Common myeloid progenitor, CD34-positive (primary cell): ENCODE data around the gene PCDHB13.
"Not testable (repeated sequence)": the region's sequence is repeated elsewhere in the genome, so short reads cannot be mapped to it uniquely, and the experiment has no call there.

Experiments
- CTCF ChIA-PET: fragments of 350-600 bp; sonication (Branson Sonifier 250); formaldehyde crosslinking; loops from one replicate; lab custom pipeline; 2021; ENCODE audit warnings: antibody characterized with exemption; lab: Charles Lee
- POLR2A ChIA-PET: fragments of 350-600 bp; sonication (Branson Sonifier 250); formaldehyde crosslinking; loops from one replicate; lab custom pipeline; 2021; ENCODE audit warnings: antibody characterized with exemption; lab: Charles Lee
- DNase-seq, 3 donors: peaks; one replicate each; pipeline versions ENCODE4 v3.0.0 to v3.0.0-alpha.2; 2013
- H3K27ac ChIP-seq, 2 experiments: 1 replicate in 1 of 2; 2 replicates in 1 of 2; pipeline ENCODE4 v1.7.0; 2013; ENCODE audit warnings: inconsistent platforms in 2 of 2, low read length in 2 of 2, mild to moderate bottlenecking in 2 of 2, low read depth in 1 of 2, moderate library complexity in 1 of 2; ENCODE audit not compliant: severe bottlenecking in 2 of 2, insufficient read depth in 1 of 2, poor library complexity in 1 of 2
- H3K27me3 ChIP-seq, 5 experiments: replicated peaks in 2 of 5; 1 replicate in 3 of 5; 2 replicates in 2 of 5; pipeline versions ENCODE4 v1.6.1 to v1.7.0; 2013; ENCODE audit warnings: low read length in 4 of 5, mild to moderate bottlenecking in 2 of 5, moderate library complexity in 2 of 5, inconsistent platforms in 1 of 5; ENCODE audit not compliant: insufficient read depth in 5 of 5, control insufficient read depth in 4 of 5
- H3K36me3 ChIP-seq, 4 experiments: 1 replicate in 2 of 4; 2 replicates in 2 of 4; pipeline versions ENCODE4 v1.6.1 to v1.7.0; 2013; ENCODE audit warnings: low read length in 3 of 4, control low read depth in 1 of 4, mild to moderate bottlenecking in 1 of 4; ENCODE audit not compliant: control insufficient read depth in 4 of 4, insufficient read depth in 4 of 4
- H3K4me1 ChIP-seq, 4 experiments: 1 replicate in 3 of 4; 2 replicates in 1 of 4; pipeline versions ENCODE4 v1.6.1 to v1.7.1; 2013; ENCODE audit warnings: low read length in 3 of 4, mild to moderate bottlenecking in 3 of 4, control low read depth in 1 of 4, inconsistent platforms in 1 of 4, moderate library complexity in 1 of 4; ENCODE audit not compliant: control insufficient read depth in 4 of 4, insufficient read depth in 4 of 4; ENCODE audit errors: control extremely low read depth in 1 of 4
- H3K4me3 ChIP-seq, 7 experiments: 1 replicate in 4 of 7; 2 replicates in 3 of 7; pipeline versions ENCODE4 v1.5.1 to v1.7.0; 2013; ENCODE audit warnings: mild to moderate bottlenecking in 7 of 7, low read length in 6 of 7, moderate library complexity in 6 of 7, inconsistent platforms in 2 of 7, low read depth in 2 of 7, control low read depth in 1 of 7; ENCODE audit not compliant: insufficient read depth in 4 of 7, control insufficient read depth in 1 of 7; ENCODE audit errors: extremely low read depth in 1 of 7
- H3K9me3 ChIP-seq, 5 experiments: 1 replicate in 4 of 5; 2 replicates in 1 of 5; pipeline versions ENCODE4 v1.6.1 to v1.7.1; 2013; ENCODE audit warnings: low read length in 4 of 5, mild to moderate bottlenecking in 2 of 5, inconsistent platforms in 1 of 5, low read depth in 1 of 5, moderate library complexity in 1 of 5; ENCODE audit not compliant: control insufficient read depth in 4 of 5, insufficient read depth in 2 of 5; ENCODE audit errors: control extremely low read depth in 1 of 5
- WGBS: methylation state at CpG from one replicate; pipeline ENCODE4 v1.1.5; 2013; ENCODE audit not compliant: insufficient coverage; 5-methylcytosine and 5-hydroxymethylcytosine counted together

PCDHB13 gene

GRCh38 chr5:141224844-141225243, 11.1 kb downstream of the PCDHB13 start:
- WGBS, result 22% methylated on average over 8 of the region's 40 CpGs
- POLR2A ChIA-PET, H3K4me3 ChIP-seq, H3K27ac ChIP-seq, CTCF ChIA-PET, H3K36me3 ChIP-seq, H3K4me1 ChIP-seq, DNase-seq: not testable (repeated sequence)
- Histone ChIP-seq H3K9me3 (peaks cover 8 to 24% (median 14%) of the 10 kb centered on the region in 5 experiments), H3K27me3 (peaks cover 4 to 40% (median 14%) of the 10 kb centered on the region in 5 experiments)

- POLR2A ChIA-PET, H3K27ac ChIP-seq, DNase-seq, H3K4me1 ChIP-seq, H3K4me3 ChIP-seq, H3K36me3 ChIP-seq: not testable (repeated sequence)
- Histone ChIP-seq H3K27me3 (peaks cover 4 to 40% (median 14%) of the 10 kb centered on the region in 5 experiments), H3K9me3 (peaks cover 8 to 25% (median 14%) of the 10 kb centered on the region in 5 experiments)
- WGBS, result 21% methylated on average over 11 of the region's 30 CpGs
- CTCF ChIA-PET, result interaction anchor here (0.9 to 1.2 kb wide), 2 partner anchors 9 to 192 kb away, joined by 3 read pairs; partner anchors contain the start of gene PCDHGB7
Observed at GRCh38 chr5:141225421-141225820, 11.7 kb downstream of the PCDHB13 start.

GRCh38 chr5:141234109-141234667, 20.5 kb downstream of the PCDHB13 start:
- WGBS, result 3% methylated on average over 12 of the region's 15 CpGs
- CTCF ChIA-PET, result interaction anchor here (1.0 kb wide), 1 partner anchor 8 kb away, joined by 3 read pairs; no protein-coding TSS in a partner anchor
- Histone ChIP-seq H3K4me3 (peak overlapping the region in 1 of 7 experiments; percentile 23), H3K27me3 (peaks cover 5 to 34% (median 8%) of the 10 kb centered on the region in 5 experiments), H3K27ac (no peak overlapping the region), H3K36me3 (no peaks in the 10 kb centered on the region), H3K9me3 (peaks cover 7 to 67% (median 26%) of the 10 kb centered on the region in 5 experiments), H3K4me1 (no peaks in the 10 kb centered on the region)
- POLR2A ChIA-PET, result no interaction called here
- no peak for DNase-seq

DNA sequence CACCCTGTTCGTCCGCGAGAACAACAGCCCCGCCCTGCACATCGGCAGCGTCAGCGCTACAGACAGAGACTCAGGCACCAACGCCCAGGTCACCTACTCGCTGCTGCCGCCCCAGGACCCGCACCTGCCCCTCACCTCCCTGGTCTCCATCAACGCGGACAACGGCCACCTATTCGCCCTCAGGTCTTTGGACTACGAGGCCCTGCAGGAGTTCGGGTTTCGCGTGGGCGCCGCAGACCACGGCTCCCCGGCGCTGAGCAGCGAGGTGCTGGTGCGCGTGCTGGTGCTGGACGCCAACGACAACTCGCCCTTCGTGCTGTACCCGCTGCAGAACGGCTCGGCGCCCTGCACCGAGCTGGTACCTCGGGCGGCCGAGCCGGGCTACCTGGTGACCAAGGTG, 22.2 kb downstream of the PCDHB13 start:
- 17% methylated on average over 24 of the region's 40 CpGs for WGBS
- H3K27me3 ChIP-seq, result peaks cover 5 to 49% (median 16%) of the 10 kb centered on the region in 5 experiments
- peaks cover 15 to 77% (median 44%) of the 10 kb centered on the region in 5 experiments for H3K9me3 ChIP-seq
- H3K36me3 ChIP-seq, POLR2A ChIA-PET, H3K4me3 ChIP-seq, H3K27ac ChIP-seq, DNase-seq, H3K4me1 ChIP-seq, CTCF ChIA-PET: not testable (repeated sequence)

- H3K27ac ChIP-seq, result no peak overlapping the region
- H3K36me3 ChIP-seq, result no peaks in the 10 kb centered on the region
- H3K27me3 ChIP-seq, result peaks cover 5 to 57% (median 16%) of the 10 kb centered on the region in 5 experiments
- no peak overlapping the region for H3K4me3 ChIP-seq
- no peaks in the 10 kb centered on the region for H3K4me1 ChIP-seq
- DNase-seq, result no peak
- H3K9me3 ChIP-seq, result peaks cover 15 to 85% (median 52%) of the 10 kb centered on the region in 5 experiments
- WGBS, result 17% methylated on average over 29 of the region's 32 CpGs
- POLR2A ChIA-PET, result no interaction called here
- CTCF ChIA-PET, result no interaction called here
Observed at GRCh38 chr5:141236516-141237313, 23.0 kb downstream of the PCDHB13 start.

DNA sequence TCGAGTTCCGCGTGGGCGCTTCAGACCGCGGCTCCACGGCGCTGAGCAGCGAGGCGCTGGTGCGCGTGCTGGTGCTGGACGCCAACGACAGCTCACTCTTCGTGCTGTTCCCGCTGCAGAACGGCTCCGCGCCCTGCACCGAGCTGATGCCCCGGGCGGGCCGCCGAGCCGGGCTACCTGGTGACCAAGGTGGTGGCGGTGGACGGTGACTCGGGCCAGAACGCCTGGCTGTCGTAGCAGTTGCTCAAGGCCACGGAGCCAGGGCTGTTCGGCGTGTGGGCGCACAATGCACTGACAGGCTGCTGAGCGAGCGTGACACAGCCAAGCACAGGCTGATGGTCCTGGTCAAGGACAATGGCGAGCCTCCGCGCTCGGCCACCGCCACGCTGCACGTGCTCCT, 27.8 kb downstream of the PCDHB13 start:
- DNase-seq, result no peak
- ChIA-PET CTCF (no interaction called here), POLR2A (no interaction called here)
- H3K9me3 ChIP-seq, result peaks cover 17 to 84% (median 50%) of the 10 kb centered on the region in 5 experiments
- no peak overlapping the region for H3K27ac ChIP-seq
- H3K36me3 ChIP-seq, result no peaks in the 10 kb centered on the region
- WGBS, result 18% methylated on average over 43 of the region's 43 CpGs
- no peaks in the 10 kb centered on the region for H3K4me1 ChIP-seq
- H3K4me3 ChIP-seq, result no peak overlapping the region
- peaks cover 0 to 56% (median 13%) of the 10 kb centered on the region in 5 experiments for H3K27me3 ChIP-seq

DNA sequence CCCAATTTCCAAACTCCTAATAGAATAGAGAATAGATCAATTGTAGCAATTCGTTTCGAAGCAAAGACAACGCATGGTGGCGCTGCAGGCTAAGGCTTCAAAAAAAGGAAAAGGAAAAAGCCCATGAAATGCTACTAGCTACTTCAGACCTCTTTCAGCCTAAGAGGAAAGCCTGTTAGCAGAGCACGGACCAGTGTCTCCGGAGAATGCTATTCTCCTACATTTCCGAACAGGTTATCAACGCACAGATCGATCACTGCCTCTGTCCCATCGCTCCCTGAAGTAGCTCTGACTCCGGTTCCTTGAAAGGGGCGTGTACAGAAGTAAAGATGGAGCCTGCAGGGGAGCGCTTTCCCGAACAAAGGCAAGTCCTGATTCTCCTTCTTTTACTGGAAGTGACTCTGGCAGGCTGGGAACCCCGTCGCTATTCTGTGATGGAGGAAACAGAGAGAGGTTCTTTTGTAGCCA, 31.6 kb downstream of the PCDHB13 start, which contains the start of gene PCDHB15:
Gene PCDHB15 (plus strand): TSS at position 146 of the 468 bp plus-strand sequence. CDS start 184 bp downstream, at position 330.
- peak; percentile 4 to 13 (median 11) for DNase-seq
- CTCF ChIA-PET, result no interaction called here
- POLR2A ChIA-PET, result no interaction called here
- Histone ChIP-seq H3K36me3 (no peaks in the 10 kb centered on the region), H3K27me3 (peaks cover 0 to 45% (median 13%) of the 10 kb centered on the region in 5 experiments), H3K4me3 (peak within 1 kb of the TSS in 5 of 7 experiments; percentile 1 to 39 (median 20)), H3K9me3 (peaks cover 14 to 79% (median 51%) of the 10 kb centered on the region in 5 experiments), H3K4me1 (no peaks in the 10 kb centered on the region), H3K27ac (no peak within 1 kb of the TSS)
- WGBS, result 15% methylated on average over 15 of the region's 16 CpGs
